Activated CD4-positive, CD25-positive, alpha-beta regulatory T cell treated with anti-CD3 and anti-CD28 coated beads, Interleukin-2, amount 50 U/mL, for 72 hours (primary cell): ENCODE data around the gene TSHZ2.
"Not testable (repeated sequence)": the region's sequence is repeated elsewhere in the genome, so short reads cannot be mapped to it uniquely, and the experiment has no call there.

ENCODE experiments used
- DNase-seq: peaks from one replicate; pipeline ENCODE4 v3.0.0; 2021

Gene TSHZ2

GRCh38 chr20:53438368-53438767 lies 466.2 kb downstream of the TSHZ2 start:
- no peak for DNase-seq

GRCh38 chr20:53439046-53439445 lies 466.9 kb downstream of the TSHZ2 start:
- no peak for DNase-seq

DNA sequence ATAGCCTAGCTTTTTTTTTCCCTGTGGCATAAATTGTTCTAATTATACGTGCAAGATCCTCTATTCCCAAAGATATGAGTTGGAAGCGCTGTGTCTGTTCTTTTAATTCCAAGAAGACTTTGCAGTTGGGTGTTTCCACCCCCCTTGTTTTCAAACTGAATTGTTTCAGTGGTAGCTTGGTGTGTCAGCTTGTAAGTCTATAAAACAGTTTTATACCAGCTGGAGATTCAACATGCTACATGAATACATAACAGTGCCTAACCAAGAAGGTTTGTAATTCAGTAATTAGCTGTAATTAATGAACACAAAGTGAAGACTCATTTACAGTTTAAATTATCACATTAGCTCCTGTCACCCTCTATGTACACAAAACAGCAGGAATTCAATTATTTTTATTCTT lies 467.5 kb downstream of the TSHZ2 start:
- no peak for DNase-seq

- DNase-seq, result no peak
Measured at GRCh38 chr20:53444401-53445149, 472.4 kb downstream of the TSHZ2 start.

GRCh38 chr20:53445321-53445731 lies 473.2 kb downstream of the TSHZ2 start:
- no peak for DNase-seq

GRCh38 chr20:53445932-53446331 lies 473.8 kb downstream of the TSHZ2 start:
- DNase-seq, result no peak

- DNase-seq, result no peak
Measured at GRCh38 chr20:53447316-53447715, 475.2 kb downstream of the TSHZ2 start.

DNA sequence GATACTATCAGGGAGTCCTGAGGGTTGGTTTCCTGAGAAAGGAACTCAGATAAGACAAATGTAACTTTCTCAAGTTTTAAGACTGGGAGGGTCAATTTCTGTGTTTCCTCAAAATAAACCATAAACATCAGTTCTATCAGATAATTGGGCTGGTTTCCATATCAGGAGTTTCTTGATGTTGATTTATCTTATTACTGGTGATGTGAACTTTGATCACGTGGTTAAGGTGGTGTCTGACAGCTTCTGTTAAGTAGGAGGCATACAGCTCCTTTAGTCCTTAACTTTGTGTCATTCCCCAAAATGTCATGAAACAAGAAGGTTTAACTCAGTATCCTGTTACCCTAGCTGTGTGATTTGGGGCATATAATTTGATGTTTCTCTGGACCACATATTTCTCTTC lies 476.3 kb downstream of the TSHZ2 start:
- no peak for DNase-seq

DNA sequence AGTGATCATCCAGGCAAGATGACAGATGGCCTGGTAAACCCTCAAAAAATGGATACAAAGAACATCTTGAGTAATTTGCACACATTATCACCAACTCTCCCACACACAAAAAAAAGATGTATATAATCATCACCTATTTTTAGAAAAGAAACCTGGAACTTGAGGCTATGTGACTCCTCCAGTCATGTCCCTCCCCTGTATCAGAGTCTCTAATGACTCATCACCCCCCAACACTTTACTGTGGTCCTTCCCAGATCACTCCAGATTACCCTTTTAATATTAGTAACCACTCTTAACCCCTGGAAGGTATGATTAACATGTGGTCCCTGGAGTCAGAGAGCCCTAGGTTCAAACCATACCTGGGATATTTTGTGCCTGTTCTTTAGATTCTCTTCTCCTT lies 476.7 kb downstream of the TSHZ2 start:
- DNase-seq, result no peak

DNA sequence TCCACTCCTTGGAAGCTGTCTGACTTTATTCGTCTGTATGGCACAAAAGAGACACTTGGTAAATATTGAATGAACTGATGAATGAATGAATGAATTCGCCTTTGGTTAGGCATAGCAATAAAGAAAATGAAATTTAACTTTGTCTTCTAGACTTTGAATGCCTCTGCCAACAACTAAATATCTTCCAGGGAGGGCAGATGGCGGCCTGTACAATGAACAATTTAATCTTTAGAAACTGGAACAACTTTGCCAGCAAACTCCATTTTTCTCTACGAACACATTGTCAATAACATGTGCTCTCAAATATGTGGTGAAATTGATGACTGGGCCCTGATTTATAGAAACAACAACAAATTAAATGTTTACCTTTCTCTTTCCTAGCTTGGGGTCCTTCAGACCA lies 480.9 kb downstream of the TSHZ2 start:
- no peak for DNase-seq

DNA sequence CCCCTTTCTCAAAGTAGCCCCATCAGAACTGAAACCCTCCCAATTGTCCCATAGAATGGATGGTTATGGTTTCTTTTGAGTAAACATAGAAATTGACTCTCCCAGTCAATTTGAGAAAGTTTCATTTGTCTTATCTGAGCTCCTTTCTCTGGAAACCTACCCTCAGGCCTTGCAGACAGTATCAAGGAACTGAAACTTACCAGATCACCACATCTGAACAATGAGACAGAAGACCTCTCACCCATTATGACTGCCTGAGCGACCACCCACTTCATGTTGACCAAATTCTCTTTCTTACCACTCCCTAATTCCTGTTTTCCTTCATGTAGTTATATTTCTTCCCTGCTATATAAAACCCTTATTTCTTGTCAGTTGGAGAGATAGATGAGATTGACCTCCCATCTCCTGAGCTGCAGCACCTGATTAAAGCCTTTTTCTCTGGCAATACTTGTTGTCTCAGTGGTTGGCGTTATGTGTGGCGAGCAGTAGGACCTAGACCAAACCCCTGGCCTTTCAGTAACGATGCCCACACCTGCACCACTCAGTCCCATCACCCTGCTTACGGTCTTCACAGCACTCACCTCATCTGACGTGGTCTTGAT lies 482.6 kb downstream of the TSHZ2 start:
- DNase-seq, result no peak

GRCh38 chr20:53463101-53463972 lies 491.2 kb downstream of the TSHZ2 start:
- no peak for DNase-seq

DNA sequence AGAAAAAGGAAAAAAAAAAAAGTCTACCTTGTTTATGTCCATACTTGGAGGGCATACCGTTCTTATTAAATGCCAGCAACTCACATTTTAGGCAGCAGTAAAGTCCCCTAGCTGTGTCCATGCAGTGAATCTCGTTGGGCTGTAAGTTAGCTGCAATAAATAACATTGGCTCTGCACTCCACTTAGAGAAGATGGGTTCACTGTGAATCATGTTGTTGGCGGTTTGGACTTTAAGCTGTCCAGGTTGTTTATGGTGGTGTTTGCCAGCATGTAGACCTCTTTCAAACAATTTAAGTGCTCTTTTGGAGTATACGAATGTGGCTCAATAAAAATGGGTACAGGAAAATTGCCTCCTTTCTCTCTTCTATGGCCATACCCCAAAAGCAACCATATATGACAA lies 494.1 kb downstream of the TSHZ2 start:
- DNase-seq, result no peak

GRCh38 chr20:53468587-53468986 lies 496.4 kb downstream of the TSHZ2 start:
- no peak for DNase-seq

GRCh38 chr20:53472859-53473258 lies 500.7 kb downstream of the TSHZ2 start:
- not testable (repeated sequence) for DNase-seq

GRCh38 chr20:53480913-53481312 lies 508.8 kb downstream of the TSHZ2 start:
- no peak for DNase-seq

DNA sequence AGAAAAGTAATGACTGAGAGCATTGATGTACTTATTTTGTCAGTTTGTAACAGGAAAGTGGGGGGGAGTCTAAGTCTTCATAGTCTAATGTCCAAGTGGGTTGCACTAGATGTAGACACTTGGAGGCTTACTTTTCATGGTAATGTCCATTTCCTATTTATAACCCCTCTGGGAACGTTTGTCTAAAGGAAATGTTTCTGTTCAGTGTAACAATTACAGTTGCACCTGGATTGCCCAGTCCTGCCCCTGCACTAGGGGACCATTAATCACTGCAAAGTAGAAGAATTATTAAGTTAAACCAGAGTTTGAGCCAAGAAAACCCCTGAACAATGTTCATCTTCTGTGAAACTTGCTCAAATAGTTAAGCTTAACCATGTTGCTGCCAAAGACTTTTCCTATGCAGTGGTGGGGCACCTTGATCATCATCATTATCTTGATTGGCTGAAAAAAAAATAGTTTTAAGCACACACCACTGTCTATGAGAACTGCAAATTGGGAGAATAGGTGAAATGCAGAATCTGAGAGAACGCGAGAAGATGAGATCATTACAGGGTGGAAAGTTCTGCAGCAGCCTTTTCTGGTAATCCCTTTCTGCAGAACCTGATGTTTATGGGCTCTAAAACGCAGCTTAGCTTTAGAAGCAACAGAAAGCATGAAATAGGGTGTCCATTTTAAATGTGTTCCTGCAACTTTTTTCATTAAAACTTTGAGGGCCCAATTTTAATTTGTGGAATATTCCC lies 515.5 kb downstream of the TSHZ2 start:
- DNase-seq, result no peak

GRCh38 chr20:53488775-53489272 lies 516.7 kb downstream of the TSHZ2 start:
- DNase-seq, result no peak

DNA sequence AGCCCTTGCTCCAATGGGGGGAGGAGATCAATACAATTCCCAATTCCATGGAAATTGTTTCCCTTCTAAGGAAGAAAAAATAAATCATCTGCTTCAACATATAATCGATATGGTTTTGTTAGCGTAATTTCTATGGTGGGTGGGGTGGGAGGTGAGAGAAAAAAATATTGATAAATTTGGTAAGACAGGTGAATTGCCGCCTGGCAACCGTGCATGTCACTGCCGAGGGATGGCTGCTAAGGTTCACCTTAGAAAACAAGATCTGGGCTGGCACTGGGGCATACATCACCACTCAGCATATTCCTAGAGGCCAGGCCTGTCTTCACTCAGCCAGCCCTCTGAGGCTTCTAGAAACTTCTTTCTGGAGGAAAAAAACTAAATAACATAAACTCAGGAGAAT lies 517.4 kb downstream of the TSHZ2 start:
- no peak for DNase-seq

GRCh38 chr20:53490620-53491019 lies 518.5 kb downstream of the TSHZ2 start:
- no peak for DNase-seq

DNA sequence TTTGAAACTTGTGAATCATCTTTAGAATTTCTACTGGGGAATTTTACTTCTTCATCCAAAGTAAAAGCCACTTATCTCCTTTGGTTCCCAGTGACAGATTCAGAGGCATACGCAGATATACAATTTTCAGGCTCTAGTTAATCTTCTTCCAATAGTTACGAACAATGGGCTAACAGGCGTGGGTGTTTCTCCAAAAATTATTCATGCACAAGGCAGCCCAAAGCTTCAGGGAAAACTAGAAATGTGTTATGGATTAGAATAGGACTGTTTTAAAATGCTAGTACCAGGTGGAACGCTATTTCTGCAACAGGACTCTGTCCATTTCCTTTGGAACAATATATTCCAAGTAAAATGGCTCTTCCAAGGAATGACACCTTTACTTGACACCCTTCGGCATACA lies 519.3 kb downstream of the TSHZ2 start:
- DNase-seq, result no peak

GRCh38 chr20:53492212-53492611 lies 520.1 kb downstream of the TSHZ2 start:
- DNase-seq, result no peak

- DNase-seq, result no peak
Measured at GRCh38 chr20:53493311-53493857, 521.2 kb downstream of the TSHZ2 start.
